Daoy (cell line): ENCODE data around the gene GPRASP2. TPM values are rescaled to one million over a fixed set of nuclear protein-coding genes. Genes with fewer than 3 reads are reported as not detected.
"Not testable (repeated sequence)": the region's sequence is repeated elsewhere in the genome, so short reads cannot be mapped to it uniquely, and the experiment has no call there.

Experiments
- DNase-seq: peaks from one replicate; pipeline ENCODE4 v3.0.0-alpha.2; 2015; ENCODE audit warnings: low read depth
- total RNA-seq: library from RNA; depleted of rRNA; stranded (reverse); fragments of >200 nt; shearing (Covaris generic); gene quantifications from 2 replicates; pipeline ENCODE4 v1.2.3, GENCODE V29; 2014; rRNA removed

The GPRASP2 gene
- 12.0 and 17.4 TPM in 2 replicates for total RNA-seq

DNA sequence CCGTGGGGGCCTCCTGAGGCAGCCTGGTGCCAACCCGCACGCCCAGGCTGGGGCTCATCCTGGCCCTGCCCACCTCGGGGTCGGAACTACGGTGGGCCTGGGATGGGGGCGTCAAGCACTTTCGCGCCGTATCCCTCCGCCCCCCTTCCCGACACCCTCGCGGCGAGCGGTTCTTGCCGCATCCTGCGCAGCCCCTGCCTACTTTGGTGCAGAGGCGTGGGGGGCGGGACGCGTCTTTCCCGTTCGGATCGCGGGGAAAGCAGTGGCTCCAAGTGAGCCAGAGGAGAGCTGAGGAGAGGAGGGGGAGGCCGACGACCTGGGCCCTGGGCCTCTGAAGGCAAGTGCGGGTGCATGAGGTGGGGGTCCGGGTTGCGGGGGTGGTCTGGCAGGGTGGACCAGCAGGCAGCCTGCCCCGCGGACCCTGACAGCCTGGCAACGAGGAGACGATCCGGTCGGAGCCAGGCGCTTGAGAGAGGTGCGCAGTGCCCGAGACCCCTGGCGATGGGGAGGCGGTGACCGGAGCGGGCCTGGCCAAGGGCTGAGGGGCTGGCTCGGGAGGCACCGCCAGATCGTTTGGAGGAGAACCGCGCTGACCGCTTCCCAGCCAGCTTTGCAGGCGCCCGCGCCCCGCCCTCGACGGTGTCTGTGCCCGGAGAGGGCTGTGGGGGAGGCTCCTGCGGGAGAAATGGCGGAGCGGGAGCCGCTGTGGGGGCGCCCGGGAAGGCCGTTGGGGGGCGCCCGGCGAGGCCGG lies at the start of gene GPRASP2:
Gene GPRASP2, plus strand, starts transcription at position 233 of the 751 bp plus-strand sequence. CDS start 2,422 bp downstream, outside the sequence.
- DNase-seq: peak; percentile 28

DNA sequence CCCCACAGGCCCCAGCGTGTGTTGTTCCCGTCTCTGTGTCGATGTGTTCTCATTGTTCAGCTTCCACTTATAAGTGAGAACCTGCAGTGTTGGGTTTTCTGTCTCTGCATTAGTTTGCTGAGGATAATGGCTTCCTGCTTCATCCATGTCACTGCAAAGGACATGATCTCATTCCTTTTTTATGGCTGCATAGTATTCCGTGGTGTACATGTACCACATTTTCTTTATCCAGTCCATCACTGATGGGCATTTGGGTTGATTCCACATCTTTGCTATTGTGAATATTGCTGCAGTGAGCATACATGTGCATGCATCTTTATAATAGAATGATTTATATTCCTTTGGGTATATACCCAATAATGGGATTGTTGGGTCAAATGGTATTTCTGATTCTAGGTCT lies 48.4 kb upstream of the GPRASP2 start:
- not testable (repeated sequence) for DNase-seq

DNA sequence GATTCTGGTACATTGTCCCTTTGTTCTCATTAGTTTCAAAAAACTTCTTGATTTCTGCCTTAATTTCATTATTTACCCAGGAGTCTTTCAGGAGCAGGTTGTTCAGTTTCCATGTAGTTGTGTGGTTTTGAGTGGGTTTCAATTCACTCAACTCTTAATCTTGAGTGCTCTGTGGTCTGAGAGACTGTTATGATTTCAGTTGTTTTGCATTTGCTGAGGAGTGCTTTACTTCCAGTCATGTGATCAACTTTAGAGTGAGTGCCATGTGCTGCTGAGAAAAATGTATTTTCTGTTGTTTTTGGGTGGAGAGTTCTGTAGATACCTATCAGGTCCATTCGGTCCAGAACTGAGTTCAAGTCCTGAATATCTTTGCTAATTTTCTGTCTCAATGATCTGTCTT lies 45.2 kb upstream of the GPRASP2 start:
- not testable (repeated sequence) for DNase-seq

DNA sequence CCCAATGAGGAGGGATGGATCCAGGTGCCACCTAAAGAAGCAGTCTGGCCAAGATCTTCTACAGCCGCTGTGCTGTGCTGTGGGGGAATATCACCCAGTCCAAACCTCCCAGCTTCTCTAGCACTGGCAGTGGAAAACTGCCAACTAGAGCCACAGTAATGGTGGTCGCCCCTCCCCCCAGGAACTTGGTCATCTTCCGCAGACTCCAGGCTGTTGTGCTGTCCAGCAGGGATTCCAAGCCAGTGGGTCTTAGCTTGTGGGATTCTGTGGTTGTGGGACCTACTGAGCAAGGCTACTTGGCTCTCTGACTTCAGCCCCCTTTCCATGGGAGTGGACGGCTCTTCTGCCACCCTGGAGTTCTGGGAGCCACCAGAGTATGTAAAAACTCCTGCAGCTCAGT lies 42.7 kb upstream of the GPRASP2 start:
- no peak for DNase-seq

DNA sequence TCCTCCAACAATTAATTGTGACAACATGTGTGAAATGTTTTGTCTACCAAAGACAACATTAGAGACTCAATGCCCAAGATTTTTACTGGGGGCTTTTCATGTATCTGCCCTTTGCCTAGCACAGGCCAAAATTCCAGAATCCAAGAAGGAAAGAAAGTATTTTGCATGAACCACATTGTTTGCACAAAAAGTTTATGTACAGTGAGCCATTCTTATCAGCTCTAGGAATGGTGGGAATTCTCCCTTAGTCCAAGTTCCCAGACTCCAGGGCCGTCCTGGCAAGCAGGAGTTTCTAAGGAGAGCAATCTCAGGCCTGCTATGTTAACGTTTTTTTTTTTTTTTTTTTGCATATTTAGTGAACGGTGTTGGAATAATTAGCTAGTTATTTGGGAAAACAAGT lies 39.4 kb upstream of the GPRASP2 start:
- no peak for DNase-seq

DNA sequence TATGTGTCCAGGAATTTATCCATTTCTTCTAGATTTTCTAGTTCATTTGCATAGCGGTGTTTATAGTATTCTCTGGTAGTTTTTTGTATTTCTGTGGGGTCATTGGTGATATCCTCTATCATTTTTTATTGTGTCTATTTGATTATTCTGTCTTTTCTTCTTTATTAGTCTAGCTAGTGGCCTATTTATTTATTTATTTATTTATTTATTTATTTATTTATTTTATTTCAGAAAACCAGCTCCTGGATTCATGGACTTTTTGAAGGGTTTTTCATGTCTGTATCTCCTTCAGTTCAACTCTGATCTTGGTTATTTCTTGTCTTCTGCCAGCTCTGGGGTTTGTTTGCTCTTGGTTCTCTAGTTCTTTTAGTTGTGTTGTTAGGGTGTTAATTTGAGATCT lies 34.8 kb upstream of the GPRASP2 start:
- DNase-seq: not testable (repeated sequence)

DNA sequence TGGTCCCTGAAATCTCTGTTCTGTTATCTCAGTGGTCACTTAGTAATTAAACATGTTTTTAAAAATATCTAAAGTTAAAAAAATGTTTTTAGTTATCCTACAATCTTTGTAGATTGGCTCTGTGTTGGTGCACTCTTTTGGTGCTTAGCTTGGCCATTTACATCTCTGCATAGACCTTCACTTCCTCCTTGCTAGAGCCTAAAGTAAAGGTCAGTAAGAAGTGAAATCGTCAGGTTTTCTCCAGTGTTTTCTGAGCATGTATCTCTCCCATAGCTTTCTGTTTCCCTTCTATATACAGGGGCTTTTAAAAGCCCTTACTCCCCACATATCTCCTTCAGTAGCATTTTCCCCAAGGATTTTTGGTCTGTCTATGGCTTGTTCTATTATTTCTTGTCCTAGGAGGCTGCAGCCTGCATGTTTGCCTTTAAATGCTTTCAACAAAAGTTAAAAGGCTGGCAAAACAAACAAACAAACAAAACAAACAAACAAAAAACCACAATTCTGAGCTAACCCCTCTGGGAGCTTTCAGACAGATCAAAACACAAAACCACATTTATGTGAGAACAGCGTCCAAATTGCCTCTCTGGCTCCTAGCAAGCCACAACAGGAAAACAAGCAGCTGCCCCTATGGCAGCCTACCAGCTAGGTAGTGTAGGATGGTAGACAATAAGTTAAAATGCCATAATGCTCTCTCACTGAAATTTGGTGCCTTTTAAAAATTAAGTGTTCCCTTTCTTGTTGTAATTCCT lies 27.3 kb upstream of the GPRASP2 start:
- no peak for DNase-seq

DNA sequence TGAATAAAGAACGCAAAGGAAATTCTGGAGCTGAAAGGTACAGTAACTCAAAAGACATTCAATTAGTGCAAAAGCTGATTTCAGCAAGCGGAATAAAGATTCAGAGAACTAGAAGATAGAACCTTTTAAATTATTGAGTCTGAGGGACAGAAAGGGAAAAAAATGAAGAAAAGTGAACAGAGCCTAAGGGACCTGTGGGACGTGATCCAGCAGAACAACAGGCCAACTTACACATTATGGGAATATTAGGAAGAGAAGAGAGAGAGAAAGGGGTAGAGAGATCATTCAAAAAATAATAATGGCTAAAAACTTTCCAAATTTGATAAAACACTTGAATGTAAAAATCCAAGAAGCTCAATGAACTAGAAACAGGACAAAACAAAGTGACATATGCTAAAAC lies 17.5 kb upstream of the GPRASP2 start:
- DNase-seq: no peak

DNA sequence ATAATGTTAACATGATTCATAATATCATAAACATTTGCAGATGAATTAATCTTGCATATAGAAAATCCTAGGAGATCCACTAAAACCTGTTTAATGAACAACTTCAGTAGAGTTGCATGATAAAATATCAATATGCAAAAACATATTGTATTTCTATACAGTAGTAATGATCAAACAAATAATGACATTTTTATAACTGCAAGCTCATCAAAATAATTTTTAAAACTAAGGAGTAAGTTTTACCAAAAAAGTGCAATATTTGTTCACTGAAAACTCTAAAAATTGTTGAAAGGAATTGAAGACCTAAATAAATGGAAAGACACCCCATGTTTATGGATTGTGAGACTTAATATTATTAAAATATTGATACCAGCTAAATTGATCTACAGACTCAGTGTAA lies 15.9 kb upstream of the GPRASP2 start:
- no peak for DNase-seq

DNA sequence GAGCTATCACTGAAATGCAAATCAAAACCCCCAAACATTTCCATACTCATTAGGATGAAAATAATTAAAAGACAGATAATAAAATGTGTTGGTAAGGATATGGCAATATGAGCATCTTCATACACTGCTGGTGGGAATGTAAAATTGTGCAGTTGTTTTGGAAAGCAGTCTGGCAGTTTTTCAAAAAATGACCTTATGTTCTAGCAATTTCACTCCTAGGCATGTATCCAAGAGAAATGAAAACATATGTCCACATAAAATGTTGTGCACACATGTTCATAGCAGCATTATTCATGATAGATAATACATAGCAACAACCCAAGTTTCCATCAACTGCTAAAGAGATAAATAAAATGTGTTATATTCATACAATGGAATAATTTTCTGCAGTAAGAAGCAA lies 14.8 kb upstream of the GPRASP2 start:
- no peak for DNase-seq

DNA sequence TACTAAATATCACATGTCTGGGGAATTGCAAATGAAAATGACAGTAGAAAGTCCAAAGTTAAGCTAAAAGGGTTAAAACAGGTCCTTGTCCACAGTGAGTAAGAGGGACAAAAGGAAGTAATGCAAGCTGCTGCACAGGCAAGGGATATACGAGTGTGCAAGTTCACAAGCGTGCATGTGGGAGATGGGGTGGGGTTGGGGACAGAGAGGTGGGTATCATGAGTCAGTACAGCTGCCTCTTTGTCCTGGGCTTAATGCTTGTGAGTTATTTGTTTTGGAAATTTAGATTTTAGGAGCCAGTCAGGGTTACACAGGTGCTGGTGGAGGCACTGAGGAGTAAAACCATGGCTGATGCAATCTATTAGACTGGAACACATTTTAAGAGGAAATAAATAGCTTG lies 3.3 kb upstream of the GPRASP2 start:
- DNase-seq: no peak

DNA sequence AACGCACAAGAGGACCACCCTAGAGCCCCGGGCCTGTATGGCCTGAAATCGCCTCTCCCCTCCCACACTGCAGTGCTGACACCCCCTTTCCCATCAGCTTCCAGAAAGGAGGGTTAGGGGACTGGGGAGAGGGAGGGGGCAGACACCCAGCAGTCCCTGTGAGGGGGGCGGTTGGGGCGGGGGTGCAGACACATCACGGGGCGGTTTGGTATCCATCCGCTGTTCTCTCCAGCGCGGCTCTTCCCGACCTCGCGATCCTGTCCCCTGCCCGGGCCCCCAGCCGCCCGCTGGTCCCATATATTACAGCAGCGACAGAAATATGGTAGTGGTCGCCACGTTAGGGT lies 404 bp upstream of the GPRASP2 start:
- DNase-seq: no peak

DNA sequence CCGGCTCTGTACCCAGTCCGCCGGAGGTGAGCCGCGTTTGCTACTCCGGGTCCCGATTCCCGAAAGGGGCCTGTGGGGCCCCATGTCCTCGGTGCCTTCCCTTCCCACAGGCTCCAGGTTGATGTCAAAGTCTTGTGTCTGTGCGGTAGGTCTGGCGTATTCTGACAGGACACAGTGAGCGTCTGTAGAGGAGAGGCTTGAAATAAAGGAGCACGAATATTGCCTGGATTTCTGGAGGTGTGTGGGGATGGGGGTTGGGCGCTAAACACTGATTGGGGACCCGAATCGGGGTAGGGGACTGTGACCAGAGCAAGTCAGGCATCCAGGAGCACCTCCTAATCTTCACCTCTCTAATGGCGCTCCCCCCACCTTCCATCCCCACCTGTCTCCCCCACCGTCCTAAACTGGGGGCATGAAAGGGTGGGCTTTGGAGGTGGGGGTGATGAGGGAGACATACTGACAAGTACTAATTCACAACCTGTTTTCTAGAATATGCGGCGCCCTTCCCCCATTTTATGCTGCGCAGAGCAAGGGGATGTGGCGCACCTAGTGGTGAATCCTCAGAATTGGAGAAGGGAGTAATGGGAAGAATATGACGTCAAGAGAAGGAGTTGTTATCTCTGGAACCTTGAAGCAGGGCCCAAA lies 855 bp downstream of the GPRASP2 start:
- DNase-seq: peak; percentile 46

DNA sequence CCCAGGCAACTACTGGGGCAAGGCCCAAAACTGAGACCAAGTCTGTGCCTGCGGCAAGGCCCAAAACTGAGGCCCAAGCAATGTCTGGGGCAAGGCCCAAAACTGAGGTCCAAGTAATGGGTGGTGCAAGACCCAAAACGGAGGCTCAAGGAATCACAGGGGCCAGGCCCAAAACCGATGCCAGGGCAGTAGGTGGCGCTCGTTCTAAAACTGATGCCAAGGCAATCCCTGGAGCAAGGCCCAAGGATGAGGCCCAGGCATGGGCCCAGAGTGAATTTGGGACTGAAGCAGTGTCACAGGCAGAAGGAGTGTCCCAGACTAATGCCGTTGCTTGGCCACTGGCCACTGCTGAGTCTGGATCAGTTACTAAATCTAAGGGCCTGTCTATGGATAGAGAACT lies 2.7 kb downstream of the GPRASP2 start:
- DNase-seq: peak; percentile 3

DNA sequence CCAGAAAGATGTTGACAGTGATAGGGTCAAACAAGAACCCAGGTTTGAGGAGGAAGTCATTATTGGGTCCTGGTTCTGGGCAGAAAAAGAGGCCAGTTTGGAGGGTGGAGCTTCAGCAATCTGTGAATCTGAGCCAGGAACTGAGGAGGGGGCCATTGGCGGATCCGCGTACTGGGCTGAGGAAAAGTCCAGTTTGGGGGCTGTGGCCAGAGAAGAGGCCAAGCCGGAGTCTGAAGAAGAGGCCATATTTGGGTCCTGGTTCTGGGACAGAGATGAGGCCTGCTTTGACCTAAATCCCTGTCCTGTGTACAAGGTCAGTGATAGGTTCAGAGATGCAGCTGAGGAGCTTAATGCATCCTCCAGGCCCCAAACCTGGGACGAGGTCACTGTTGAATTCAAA lies 3.7 kb downstream of the GPRASP2 start:
- DNase-seq: no peak

DNA sequence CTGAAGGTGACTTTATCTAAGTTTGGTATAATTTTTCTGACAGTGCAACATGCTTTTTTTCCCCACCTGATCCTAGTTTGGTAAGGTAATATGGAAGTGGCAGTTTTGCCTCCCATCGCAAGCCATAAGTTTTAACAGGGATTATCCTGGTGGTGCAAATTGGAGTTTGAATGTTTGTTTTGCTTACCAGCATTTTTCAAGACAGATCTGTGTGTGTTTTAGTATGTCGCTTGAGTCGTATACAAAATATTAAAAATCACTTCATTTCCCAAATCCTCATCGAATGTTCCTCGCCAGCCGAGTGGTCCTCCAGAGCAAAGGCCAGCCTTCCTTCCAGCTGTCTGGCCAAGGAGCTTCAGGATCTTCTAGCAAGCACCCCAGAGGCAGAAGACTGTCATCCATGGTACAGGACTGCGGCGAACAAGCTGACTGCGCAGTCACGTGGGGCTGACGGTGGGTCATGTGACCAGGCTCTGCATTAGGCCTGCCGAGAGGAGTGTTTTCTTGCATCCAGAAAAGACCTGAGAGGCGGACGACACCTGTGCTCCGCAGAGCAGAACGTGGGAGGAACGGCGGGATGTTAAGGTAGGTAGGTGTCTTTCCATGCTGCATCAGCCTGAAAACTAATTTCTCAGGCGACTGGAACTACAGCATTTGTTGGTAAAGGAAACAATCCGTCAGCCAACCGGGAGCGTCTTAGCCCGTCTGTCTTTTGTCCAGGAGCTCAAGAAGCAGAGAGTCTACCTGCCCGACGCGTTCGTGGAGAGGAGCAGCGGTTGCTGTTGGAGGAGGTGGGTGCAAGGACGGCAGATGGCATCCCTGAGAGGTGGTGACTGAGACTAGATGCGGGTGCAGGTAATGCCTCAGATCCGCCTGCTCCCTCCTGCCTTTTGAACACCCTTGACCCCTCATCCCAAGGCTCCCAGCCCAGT lies 8.3 kb downstream of the GPRASP2 start, which contains the start of gene GPRASP3:
Gene GPRASP3, plus strand, starts transcription at position 507 of the 932 bp plus-strand sequence. CDS start 28,253 bp downstream, outside the sequence.
- DNase-seq: peak; percentile 73

DNA sequence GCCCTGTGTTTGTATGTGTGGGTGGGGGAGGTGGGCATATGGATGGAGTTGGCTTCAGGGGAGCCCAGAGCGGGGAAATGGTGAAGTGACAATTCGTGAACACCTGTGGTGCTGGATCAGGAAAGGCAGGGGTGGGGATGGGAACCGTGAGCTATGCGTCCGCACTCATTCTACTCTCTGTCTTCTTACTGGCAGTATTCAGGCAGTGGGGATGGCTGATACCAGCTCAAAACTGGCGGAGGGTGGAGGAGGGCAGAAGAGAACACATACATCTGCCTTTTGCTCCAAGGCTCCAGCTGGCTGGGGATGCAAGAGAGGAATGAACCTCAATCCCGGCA lies 8.9 kb downstream of the GPRASP2 start:
- DNase-seq: not testable (repeated sequence)

DNA sequence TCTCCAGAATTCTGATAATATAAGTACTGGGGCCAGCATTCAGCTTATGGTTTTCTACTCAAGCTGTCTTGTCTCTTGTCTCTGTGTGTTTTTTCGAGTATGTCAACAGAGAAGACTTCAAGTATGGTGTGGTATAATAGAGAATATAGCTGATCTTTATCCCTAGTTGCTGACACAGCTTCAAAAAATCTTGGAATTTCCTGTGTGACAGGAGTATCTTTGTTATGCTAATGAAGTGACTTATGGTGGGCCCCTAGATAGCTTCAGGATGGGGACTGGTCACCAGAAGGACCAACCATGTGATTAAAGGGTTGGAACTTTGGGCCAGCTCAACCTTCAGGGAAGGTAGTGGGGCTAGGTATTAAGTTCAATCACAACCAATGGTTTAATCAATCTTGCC lies 11.2 kb downstream of the GPRASP2 start:
- peak; percentile 6 for DNase-seq

DNA sequence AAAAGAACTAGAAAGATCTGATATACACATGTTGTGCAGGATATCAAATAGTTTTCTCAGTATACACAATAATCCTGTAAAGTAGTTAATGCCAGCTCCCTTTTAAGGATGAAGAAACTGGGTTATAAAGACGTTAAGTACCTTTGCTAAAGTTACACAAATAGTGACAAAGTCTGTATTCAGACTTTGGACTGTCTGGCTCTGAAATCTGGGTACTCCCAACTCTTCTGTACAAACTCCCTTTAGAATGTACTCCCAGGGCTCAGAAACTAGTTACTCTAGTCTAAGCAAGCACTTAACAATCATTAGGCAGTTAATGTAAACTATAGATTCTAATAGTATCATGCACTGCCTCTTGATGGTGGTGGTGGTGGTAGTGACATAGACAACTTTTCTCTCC lies 15.5 kb downstream of the GPRASP2 start:
- no peak for DNase-seq

DNA sequence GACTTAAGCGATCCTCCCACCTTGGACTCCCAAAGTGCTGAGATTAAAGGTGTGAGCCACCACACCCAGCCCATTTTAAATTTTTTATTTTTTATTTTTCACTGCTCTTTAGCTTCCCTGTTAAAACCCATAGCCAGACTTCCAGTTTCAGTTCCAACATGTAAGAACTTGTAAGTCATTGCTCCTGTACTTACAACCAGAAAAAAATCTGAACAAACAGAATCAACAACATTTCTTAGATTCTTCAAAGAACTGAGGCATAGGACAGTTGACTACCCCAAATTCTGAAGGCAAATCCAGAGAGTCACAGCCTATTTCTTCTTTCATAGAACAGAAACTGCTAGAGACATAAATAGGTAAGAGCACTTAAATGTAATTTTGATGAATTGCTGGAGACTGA lies 16.4 kb downstream of the GPRASP2 start:
- no peak for DNase-seq

DNA sequence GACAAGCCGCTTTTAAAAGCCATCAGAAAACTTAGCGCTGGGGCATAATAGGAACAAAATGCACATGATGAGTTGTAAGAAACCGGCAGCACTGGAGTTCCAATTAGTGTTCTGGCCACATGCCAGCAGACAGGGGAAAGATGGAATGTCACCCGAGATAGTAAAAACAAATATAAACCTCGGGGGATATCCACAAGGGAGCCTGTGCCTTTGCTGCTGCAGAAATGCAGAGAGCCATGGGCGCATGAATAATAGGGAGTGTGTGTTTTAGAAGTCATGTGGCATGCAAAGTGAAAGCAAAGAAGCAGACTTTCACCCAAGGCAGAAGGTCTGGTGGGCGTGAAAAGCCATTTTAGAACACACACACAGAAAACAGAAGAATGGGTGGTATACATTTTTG lies 27.4 kb downstream of the GPRASP2 start:
- DNase-seq: peak; percentile 57

DNA sequence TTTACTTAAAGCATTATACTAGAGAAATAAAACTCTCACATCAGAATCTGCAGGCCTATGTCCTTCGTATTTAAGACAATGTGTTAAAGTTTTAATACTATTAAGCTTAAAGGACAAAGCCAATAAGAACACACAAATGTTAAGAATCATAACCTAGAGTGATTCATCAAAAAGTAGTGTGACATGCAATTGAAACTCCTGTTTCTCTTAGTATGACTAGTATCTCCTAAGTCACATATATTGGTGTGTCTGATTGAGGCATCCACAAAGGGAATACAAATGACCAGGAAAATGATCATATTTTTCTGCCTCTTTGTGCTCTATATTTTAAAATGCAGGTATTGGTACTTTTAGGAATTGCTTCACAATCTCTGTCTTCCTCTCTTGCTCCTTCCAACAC lies 32.1 kb downstream of the GPRASP2 start:
- DNase-seq: no peak
